Measurements from ENCODE around the gene SLIT3.

The SLIT3 gene

GRCh38 chr5:168701641-168702040 lies 599.3 kb downstream of the SLIT3 start:
- peaks cover 30% of the 10 kb centered on the region for H3K36me3 Mint-ChIP-seq (ENCODE audit: low read depth)
- H3K27me3 Mint-ChIP-seq (ENCODE audit: low read depth, poor library complexity), result peaks cover 5% of the 10 kb centered on the region
- no peak for TF ChIP-seq CTCF (IDR thresholded peaks at IDR 0.05)
- H3K4me1 Mint-ChIP-seq, result peaks cover 15% of the 10 kb centered on the region
- H3K27ac Mint-ChIP-seq, result no peak overlapping the region
- no peak for DNase-seq
- no peaks in the 10 kb centered on the region for H3K9me3 Mint-ChIP-seq
- H3K4me3 Mint-ChIP-seq, result no peak overlapping the region

- DNase-seq, result no peak
- no peak for TF ChIP-seq CTCF (IDR thresholded peaks at IDR 0.05)
- Mint-ChIP-seq H3K4me1 (peaks cover 20% of the 10 kb centered on the region), H3K9me3 (no peaks in the 10 kb centered on the region), H3K36me3 (ENCODE audit: low read depth) (peaks cover 38% of the 10 kb centered on the region), H3K27ac (no peak overlapping the region), H3K27me3 (ENCODE audit: low read depth, poor library complexity) (peaks cover 7% of the 10 kb centered on the region), H3K4me3 (no peak overlapping the region)
Measured at GRCh38 chr5:168699002-168699401, 601.9 kb downstream of the SLIT3 start.

- H3K4me3 Mint-ChIP-seq, result no peak overlapping the region
- peaks cover 29% of the 10 kb centered on the region for H3K4me1 Mint-ChIP-seq
- H3K9me3 Mint-ChIP-seq, result no peaks in the 10 kb centered on the region
- H3K36me3 Mint-ChIP-seq (ENCODE audit: low read depth), result peaks cover 33% of the 10 kb centered on the region
- no peak for DNase-seq
- no peak overlapping the region for H3K27ac Mint-ChIP-seq
- no peak for TF ChIP-seq CTCF (IDR thresholded peaks at IDR 0.05)
- peaks cover 12% of the 10 kb centered on the region for H3K27me3 Mint-ChIP-seq (ENCODE audit: low read depth, poor library complexity)
Measured at GRCh38 chr5:168697034-168697720, 603.8 kb downstream of the SLIT3 start.

- Mint-ChIP-seq H3K27me3 (ENCODE audit: low read depth, poor library complexity) (peaks cover 16% of the 10 kb centered on the region), H3K9me3 (no peaks in the 10 kb centered on the region), H3K36me3 (ENCODE audit: low read depth) (peaks cover 28% of the 10 kb centered on the region), H3K27ac (no peak overlapping the region), H3K4me3 (no peak overlapping the region), H3K4me1 (peaks cover 29% of the 10 kb centered on the region)
- no peak for TF ChIP-seq CTCF (IDR thresholded peaks at IDR 0.05)
- no peak for DNase-seq
Measured at GRCh38 chr5:168696611-168697010, 604.3 kb downstream of the SLIT3 start.

- peaks cover 23% of the 10 kb centered on the region for H3K36me3 Mint-ChIP-seq (ENCODE audit: low read depth)
- DNase-seq, result no peak
- H3K9me3 Mint-ChIP-seq, result no peaks in the 10 kb centered on the region
- H3K27me3 Mint-ChIP-seq (ENCODE audit: low read depth, poor library complexity), result peaks cover 14% of the 10 kb centered on the region
- no peak for TF ChIP-seq CTCF (IDR thresholded peaks at IDR 0.05)
- peaks cover 27% of the 10 kb centered on the region for H3K4me1 Mint-ChIP-seq
- H3K4me3 Mint-ChIP-seq, result no peak overlapping the region
- H3K27ac Mint-ChIP-seq, result no peak overlapping the region
Measured at GRCh38 chr5:168695301-168695835, 605.6 kb downstream of the SLIT3 start.

- no peak overlapping the region for H3K27ac Mint-ChIP-seq
- no peak for TF ChIP-seq CTCF (IDR thresholded peaks at IDR 0.05)
- no peaks in the 10 kb centered on the region for H3K9me3 Mint-ChIP-seq
- DNase-seq, result no peak
- no peak overlapping the region for H3K4me3 Mint-ChIP-seq
- H3K4me1 Mint-ChIP-seq, result peaks cover 23% of the 10 kb centered on the region
- peaks cover 20% of the 10 kb centered on the region for H3K36me3 Mint-ChIP-seq (ENCODE audit: low read depth)
- peaks cover 14% of the 10 kb centered on the region for H3K27me3 Mint-ChIP-seq (ENCODE audit: low read depth, poor library complexity)
Measured at GRCh38 chr5:168694289-168694688, 606.6 kb downstream of the SLIT3 start.

All from nephron progenitor cell (in vitro differentiated cells).